Stimulated activated CD8-positive, alpha-beta memory T cell treated with anti-CD3 and anti-CD28 coated beads, Interleukin-15, amount 100 ng/mL, for 1 hour (primary cell): ENCODE measurements around the gene ZNF804A.

Experiments used
- DNase-seq: peaks from one replicate; pipeline ENCODE4 v3.0.0-alpha.2; 2020; ENCODE audit warnings: low read depth

The ZNF804A gene

DNA sequence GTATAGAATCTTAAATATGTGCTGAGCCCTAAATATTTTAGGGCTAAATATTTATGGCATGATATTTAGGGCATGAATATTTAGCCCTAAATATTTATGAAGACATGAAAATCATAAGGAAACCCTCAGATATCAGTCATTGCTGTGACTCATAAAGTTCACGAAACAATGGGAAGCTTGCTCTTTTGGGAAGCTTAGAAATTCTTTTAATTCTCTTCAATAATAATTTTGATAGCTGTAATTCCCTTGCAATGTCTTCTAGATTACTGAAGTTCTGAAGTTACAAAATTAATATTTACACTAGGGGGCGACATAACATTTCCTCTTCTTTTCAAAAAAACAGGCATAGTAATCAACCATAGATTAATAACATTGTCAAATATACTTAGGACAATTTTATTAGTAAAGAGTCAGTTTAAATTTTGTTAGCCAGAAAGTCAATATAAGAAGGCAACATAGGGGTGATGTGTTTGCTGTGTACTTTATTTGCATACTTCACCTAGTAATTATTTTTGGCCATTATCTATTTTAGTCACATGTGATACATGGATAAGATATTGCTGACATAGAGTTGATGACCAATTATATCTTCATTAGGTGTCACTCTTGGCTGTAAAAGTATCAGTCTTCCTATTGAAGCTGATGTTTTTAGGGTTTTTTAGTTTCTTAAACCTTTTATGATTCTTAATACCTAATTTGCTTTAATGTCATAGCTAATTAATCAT, 13.2 kb downstream of the ZNF804A start:
- DNase-seq: no peak

DNA sequence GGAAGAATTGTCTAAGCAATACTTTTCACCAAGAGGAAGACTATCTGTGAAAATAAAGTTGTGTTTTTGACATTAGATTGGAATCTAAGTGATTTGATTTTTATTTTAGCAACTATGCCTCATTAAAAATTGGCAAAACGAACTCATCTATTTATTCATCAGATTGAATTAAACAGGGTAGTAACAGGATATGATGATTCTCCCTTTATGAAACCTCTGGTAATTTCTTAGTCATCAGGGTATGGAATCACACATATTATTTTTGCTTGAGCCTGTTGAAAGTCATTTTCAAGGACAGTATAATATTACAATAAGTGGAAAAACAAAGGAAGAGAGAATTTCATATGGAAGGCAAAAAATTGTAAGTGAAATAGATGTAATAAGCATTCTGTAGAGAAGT, 22.0 kb downstream of the ZNF804A start:
- DNase-seq: no peak

DNA sequence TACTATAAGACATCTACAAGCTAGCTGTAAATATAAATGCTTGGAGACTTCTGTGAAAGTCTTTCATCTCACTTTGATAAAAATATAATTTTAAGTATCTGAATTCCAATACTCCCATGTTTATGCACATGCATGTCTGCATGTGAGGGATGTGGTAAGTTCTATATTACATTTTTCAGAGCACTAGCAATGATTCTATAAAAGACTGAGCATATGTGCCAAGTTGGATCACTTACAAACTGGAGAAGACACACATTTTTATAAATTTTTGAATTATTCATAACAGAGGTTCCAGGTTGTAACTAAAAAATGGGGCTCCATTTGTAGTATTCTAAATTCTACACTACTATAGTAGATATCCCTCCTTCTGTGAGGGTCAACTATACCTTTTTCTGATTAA, 26.0 kb downstream of the ZNF804A start:
- DNase-seq: no peak

DNA sequence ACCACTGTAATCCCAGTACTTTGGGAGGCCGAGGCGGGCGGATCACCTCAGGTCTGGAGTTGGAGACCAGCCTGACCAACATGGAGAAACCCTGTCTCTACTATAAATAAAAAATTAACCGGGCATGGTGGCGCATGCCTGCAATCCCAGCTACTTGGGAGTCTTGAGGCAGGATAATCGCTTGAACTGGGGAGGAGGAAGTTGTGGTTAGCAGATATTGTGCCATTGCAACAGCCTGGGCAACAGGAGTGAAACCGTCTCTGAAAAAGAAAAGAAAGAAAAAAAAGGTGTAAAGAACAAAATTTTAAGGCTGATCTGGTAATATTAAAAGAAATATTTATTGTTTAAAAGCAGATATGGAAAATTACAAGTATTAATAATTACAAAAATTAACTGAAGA, 29.7 kb downstream of the ZNF804A start:
- DNase-seq: no peak

DNA sequence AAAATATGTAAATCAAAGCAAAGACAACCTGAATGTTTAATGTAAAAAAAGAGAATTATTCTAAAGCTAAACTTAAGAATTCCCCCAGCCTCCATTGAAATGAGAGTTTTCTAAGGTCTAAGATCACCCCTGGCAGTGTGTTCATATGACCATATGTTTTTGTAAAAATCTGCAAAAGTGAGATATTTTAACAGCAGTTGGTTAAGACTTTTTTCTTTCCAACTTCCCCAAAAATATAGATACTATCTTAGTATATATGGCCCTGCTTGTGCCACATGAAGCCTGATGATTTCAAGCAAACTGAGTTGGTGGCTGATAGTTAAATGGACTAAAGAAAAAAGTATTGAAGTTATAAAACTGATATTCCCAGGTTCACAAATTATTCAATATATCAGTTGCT, 35.4 kb downstream of the ZNF804A start:
- no peak for DNase-seq

DNA sequence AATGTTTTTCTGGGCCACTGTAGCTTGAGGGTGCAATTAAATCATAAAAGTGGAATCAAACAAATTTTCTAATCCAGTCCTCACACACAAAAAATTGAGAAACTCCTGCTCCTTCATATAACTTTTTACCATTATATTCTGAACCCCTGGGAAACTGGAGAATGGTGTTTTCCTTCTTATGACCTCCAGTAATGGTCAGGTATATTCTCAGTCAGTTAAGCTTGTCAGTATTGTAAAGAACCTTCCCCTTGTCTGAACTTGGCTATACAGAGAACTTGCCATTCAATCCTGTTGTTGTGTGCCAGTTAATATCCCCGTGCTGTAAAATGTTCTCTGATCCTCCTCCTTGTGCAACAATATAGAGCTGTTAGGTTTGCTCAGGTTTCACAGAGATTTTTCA, 39.5 kb downstream of the ZNF804A start:
- no peak for DNase-seq

DNA sequence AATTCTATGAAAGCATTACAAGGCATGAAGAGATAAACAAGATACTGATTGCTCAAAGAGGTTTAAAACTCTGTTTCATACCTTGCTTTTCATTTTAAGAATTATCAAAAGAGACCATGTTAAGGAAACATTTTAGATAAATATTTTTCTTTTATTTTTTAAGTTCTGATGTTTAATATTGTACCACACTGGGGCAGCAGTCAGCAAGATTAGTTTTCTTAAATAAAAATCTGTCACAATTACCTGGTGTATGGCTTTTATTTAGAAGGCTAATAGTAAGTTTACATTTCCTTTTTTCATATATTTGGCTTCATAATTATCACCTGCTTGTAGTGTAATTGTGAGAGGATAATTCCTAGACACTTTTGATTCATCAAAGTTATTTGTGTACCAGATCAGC, 46.4 kb downstream of the ZNF804A start:
- no peak for DNase-seq

DNA sequence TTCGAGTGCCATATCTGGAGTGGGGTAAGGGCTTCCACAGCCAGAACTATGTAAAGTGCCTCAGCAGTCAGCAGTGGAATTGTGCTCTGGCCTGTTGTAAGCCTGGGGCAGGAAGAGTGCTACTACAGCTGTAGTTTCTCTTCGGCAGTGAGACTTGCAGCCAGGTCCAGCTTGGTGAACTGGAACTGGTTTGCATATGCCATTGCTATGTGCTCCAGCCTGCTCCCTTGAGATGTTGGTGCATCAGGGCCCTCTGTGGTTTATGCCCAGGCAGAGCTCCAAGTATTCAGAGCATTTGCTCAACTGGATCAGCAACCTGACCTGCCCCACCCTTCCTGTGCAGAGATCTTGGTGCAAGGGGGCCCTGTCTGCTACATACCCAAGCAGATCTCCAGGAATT, 47.8 kb downstream of the ZNF804A start:
- no peak for DNase-seq

DNA sequence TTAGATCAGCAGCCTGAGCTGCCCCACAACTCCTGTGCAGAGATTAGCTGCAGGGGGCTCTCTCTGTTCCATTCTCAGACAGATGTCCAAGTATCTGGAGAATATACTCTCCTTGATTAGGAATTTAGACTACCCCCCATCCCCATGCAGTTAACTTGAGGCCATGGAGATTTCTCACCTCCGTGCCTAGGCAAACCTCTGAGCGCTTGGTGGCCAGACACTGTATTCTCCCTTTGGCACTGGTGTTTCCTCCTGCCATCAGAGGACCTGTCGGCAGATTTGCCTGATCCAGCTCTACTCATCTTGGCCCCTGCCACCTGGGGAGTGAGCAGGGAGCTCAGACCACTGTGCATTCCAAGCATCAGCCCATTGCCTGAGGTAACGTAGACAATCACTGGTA, 48.3 kb downstream of the ZNF804A start:
- DNase-seq: no peak

DNA sequence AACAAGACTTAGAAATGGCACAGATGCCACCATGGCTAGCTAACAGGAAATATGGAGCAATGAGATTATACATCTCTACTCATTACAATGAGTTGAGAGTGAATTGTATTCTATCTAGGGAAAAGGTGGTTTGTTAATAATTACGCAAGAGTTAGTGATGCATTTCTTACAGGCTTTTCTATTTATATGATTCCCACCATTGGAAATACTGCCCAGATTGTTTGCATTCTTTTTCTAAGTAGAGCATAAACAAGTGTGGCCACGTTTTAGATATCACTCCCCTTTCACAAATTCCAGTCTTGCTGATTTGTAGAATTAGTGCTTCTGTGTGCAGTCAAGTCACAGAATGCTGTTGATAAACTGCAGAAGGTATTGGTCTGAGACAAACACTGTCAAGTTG, 56.6 kb downstream of the ZNF804A start:
- DNase-seq: no peak

DNA sequence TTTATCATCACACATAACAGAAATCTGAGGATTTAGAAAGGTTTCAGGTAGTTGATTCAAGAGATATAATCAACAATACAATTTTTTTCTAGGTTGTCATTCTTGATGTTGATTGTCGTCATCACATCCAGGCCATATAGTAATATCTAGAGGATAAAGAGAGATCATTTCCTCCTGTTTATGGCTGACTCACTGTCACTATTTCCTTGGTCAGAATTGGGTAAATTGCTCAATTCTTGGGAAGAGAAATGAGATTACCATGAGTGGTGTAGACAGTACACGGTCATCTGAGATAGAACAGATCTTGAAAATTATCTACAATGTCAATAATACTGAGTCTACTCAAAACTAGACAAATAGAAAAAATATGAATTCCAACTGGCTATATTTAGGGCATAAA, 78.8 kb downstream of the ZNF804A start:
- no peak for DNase-seq

DNA sequence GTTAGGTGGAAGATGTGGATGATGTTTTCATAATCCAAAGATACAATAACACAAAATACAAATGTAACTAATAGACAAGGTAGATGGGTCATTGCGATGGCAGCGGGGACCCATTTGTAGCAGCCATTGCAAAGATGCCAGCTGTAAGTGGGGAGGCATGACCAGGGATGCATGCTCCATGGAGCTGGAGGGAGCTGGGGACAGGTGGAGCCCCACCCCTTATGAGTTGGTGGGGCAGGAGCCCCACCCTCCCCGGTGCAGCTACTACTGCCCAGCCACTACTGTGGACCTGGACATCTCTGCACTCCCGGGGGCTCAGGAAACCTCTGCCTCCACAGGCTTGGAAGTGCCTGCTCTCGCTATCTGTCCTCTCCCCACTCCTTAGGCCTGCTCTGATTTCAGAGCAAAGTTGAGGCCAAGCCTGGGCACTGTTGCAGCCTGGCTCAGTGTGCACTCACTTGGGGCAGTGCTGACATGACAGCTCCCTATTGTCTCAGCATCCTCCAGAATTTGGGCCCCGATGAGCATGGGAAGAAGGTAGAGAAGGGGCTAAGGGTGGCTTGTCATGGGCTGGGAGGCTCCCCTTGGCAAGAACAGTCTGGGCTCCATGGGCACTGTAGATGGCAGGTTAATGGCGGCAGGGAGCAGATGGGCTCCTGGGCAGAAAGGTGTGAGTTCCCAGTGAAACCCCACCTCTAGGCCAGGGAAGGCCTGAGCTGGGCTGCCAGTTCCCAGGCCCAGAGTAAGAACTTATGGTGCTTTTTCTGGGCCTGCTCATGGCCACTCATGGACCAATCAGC, 81.1 kb downstream of the ZNF804A start:
- no peak for DNase-seq

DNA sequence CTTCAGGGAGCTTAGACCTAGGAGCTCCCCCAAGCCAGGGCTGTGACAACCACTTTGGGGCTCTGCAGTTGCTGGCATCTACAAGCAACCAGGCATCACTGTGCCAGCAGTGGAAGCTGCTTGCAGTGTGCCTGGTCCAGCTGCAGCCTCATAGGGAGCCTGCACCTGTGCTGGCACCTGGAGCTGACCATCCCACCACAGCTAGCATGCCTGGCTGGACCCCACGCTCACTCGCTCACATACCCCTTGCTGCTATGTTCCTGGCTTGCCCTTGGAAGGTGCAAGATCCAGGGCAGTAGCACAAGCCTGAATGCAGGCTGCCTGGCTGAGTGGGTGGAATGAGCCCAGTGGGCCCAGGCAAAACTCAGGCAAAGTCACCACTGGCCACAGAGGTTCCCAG, 82.5 kb downstream of the ZNF804A start:
- DNase-seq: no peak

DNA sequence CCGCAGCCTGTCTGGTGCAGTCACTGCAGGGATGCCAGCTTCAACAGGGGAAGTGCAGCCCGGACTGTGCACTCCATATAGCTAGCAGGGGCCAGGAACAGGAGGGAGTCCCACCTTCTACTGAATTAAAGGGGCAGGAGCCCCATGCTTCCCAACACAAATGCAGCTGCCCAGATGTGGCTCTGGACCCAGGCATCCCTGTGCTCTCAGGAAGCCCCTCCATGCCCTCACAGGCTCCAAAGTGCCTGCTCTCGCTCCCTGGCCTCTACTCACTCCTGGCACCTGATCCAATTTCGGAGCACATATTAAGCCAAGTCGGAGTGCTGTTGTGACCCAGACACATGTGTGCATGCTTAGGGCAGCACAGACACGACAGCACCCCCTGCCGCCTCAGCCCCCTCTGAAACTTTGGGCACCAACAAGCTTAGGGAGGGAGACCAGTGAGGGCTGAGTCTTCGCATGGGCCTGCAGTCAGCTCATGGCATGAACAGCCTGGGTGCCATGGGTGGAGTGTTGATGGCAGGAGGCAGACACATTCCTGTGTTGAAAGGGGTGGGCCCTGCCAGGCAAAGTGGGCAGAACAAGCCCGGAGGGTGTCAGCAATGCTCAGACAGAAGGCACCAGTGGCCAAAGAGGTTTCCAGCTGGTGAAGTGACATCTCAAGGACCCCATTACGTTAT, 83.5 kb downstream of the ZNF804A start:
- no peak for DNase-seq

DNA sequence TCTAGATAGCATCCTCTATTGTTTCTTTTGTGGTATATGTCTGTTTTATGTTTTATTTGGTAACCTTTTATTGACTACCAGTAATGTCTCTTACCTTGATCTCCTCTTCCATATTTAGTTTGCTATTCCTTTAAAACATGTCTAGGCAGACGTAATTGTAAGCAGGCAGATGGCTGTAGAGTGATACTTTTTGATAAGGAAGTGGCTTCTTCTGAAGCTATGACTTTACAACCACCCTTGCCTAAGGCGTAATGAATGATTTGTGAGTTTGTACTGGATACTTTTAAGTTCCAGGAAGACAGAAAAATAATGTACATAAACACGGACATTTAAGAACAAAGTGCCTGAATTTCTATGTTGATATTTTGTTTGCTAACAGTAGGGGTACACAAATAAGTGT, 85.6 kb downstream of the ZNF804A start:
- no peak for DNase-seq

DNA sequence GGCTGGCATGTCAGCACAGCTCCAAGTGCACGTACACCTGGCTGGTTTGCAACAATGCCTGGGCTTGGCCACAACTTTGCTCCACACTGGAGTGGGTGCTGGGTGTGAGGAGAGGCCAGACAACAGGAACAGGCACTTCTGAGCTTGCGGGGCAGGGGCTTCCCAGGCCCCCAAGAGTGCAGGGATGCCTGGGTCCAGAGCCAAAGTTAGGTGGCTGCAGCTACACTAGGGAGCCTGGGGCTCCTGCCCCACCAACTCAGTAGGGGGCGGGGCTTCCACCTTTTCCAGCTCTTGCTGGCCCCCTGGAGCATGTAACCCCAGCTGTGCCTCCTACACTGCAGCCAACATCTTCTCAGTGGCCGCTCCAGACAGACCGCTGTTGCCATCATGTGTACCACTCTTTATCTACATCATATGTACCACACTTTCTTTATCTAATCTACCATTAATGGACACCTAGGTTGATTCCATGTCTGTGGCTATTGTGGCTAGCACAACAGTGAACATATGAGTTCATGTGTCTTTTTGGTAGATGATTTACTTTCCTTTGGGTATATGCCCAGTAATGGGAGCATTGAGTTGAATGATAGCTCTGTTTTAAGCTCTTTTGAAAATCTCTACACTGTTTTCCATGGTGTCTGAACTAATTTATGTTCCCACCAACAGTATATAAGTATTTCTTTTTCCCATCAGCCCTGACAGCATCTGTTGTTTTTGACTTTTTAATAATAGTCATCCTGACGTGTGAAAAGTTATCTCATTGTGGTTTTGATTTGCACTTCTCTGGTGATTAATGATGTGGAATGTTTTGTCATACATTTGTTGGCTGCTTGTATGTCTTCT, 87.9 kb downstream of the ZNF804A start:
- no peak for DNase-seq

DNA sequence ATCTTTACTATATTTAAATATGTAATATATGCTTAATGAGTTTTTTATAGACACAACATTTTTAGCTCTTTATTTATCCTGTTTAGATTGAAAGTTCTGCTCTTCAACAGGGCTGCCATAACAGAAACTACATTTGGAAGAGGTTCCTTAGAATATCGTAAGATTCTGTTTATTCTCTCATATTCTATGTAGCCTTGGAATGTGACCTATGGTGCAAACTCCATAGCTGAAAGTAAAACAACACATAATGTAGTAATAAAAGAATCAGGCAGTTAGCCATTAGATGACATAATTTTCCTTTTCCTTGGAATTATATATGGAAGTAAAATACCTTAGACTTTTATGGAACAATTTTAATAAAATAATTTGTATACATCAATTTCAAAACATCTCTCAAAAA, 91.3 kb downstream of the ZNF804A start:
- DNase-seq: no peak

DNA sequence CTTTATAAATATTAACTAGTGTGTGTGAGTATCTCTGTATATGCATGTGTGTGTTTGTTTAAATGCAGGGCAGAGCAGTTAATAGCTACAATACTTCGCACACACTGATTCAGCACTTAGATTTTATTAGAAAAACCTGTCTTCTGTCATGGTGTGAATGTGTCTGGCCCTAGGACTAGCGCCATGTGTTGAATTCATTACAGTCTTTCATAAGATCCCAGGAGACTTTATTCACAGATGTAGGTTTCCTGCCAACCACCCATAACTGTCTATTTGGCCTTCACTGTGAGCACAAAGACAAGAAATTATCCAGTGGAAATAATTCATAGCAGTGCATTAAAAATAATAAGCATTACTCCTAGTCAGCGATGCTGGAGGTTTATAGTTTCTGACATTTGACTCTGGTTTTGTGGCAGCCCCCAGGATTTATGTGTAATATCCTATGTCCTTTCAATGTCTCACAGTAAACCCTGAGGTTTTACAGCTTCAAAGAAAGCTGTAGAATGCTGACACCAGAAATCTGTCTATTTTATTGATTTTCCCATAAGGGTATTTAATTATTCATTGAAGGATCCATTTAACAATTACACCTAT, 93.9 kb downstream of the ZNF804A start:
- no peak for DNase-seq

DNA sequence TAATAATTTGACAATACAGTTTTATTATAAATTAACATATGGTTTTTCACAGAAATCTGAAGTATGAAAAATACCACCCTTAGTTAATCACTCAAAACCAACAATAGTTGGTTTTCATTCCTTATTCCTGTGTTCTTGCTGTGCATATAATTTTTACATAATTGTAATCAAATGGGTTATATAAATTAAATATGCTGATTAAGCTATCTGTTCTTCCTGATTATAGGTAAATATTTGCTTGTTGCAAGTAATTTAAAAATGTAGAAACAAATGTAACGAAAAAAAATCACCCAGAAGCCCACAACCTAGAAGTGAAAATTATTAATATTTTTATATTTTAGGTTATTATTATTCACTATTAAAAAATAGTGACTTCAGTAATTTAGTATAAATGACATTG, 98.3 kb downstream of the ZNF804A start:
- no peak for DNase-seq

DNA sequence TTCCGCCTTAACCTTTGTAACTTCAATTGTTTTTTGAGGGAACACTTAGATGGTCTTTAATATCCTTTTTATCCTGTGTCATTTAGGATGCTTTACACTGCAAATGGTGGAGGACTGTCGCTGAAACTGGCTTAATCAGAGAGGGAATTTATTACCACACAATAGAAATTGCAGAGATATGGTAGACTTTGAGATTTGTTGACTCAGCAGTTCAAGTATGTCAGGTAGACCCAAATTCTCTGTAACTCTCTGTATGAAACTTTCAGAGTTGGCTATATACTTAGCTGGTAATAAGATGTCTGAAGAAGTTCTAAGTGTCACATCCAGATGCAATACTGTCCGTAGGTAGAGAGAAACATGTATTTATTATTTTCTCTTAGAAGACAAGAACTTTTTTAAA, 100.1 kb downstream of the ZNF804A start:
- no peak for DNase-seq

DNA sequence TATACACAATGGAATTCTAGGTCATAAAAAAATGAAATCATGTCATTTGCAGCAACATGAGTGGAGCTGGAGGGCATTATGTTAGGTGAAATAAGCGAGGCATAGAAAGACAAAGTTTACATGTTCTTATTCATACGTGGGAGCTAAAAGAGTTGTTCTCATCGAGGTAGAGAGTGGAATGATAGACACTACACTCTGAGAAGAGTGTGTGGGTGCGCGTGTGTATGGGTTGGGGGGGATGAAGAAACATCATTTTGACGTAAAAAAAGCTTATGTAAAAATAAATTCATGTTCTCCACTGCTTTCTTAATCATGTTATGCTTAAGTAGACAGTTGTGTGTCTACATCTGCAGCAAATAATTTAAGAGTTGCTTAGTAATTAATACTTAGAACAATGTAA, 123.6 kb downstream of the ZNF804A start:
- DNase-seq: no peak

DNA sequence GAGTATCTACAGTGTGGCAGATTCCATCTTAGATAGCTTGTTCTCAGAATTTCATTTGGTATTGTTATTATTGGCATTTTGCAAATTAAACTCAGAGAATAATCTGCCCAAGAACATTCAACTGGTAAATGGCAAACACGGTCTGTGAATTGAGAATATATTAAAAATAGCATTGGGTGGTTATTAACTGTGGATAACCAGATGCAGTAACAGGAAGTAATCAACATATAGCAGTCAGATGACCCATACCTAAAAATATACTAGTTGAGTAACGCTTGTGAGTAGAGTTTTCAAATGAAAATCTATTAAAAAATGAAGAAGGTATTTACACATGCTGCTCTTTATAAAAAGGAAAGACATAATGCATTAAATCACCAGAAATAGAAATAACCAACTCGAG, 129.5 kb downstream of the ZNF804A start:
- DNase-seq: no peak
